Measurements from ENCODE around the gene RIF1.
"Not testable (repeated sequence)": the region's sequence is repeated elsewhere in the genome, so short reads cannot be mapped to it uniquely, and the experiment has no call there.

Gene RIF1

GRCh38 chr2:151409601-151410484 lies at the start of gene RIF1:
RIF1 (plus strand) TSS chr2:151409902; CDS start chr2:151410424, 522 bp downstream.
- peak; percentile 41 to 59 for DNase-seq (ENCODE audit: low read depth in 2 of 2)

DNA sequence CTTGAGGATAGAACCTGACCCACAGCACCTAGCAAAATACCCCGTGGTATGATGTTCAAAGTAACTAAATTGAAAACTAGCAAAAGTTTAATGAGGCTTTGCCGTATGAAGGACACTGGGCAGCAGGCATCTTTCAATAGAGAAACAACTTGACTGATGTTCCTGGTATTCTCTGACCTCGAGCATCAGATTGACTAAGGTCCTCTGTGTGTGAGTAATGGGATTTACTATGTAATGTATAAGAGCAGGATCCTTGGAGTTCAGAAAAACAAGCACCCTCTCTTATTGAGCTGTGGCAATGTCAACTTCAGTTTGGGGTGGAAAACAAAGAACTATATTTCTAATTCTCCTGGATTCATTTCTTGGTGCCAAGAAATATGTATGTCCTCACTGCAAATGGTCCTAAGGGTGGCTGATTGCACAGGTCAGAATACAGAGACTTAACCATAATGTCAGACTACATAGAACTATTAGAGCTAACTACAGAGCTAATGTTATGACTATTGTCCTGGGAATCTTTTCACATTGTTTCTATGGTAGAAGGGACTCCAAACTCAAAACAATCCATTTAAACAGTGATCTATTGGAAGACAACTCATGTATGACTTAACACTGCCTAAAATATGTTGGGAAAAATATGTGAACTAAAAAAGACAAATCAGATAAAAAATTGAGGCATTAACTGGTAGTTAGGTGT lies 47.9 kb upstream of the RIF1 start:
- no peak for DNase-seq (ENCODE audit: low read depth in 2 of 2)

DNA sequence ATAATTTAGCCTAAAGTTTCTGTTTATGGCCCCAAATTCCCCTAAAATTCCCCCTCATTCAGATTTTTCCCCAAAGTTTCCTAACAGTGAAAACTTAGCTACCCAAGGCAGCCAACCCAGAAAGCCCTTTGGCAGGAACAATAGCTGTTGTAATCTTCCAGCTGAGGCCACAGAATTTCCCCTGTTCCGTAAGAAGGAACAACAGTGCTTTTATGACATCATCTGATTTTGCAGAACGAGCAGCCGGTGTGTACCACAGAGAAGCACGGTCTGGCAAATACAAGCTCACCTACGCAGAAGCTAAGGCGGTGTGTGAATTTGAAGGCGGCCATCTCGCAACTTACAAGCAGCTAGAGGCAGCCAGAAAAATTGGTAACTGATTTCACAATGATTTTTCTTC lies 46.0 kb upstream of the RIF1 start:
- no peak for DNase-seq (ENCODE audit: low read depth in 2 of 2)

DNA sequence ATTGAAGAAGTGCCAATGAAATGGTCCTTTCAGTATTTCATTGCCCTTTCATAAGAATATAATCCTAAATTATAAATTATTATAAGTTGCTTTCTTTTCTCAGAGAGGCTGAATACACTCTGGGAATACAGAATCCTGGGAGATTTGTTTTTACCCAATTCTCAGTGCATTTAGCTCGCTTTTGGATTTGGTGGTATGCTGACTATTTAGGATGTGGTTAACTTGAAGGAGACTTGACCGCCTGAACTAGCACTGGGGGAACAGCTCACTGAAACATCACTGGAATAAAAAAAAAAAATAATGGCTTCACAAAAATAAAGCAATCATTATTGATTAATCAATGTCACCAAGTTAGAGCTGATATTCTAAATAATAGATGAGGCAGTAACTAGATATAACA lies 42.1 kb upstream of the RIF1 start:
- no peak for DNase-seq (ENCODE audit: low read depth in 2 of 2)

- DNase-seq (ENCODE audit: low read depth in 2 of 2) = no peak
Measured at GRCh38 chr2:151374436-151374835, 35.3 kb upstream of the RIF1 start.

DNA sequence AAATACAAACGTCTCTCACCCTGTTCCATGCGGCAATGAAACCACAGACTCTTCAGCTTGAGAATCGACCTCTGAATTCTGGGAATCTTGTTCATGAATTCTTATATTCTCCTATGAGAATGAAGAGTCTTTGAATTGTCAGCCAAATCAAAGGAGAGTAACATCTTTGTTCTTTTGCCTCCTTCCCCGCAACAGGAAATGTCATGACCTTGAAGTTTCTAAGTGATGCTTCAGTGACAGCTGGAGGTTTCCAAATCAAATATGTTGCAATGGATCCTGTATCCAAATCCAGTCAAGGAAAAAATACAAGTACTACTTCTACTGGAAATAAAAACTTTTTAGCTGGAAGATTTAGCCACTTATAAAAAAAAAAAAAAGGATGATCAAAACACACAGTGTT lies 30.5 kb upstream of the RIF1 start:
- no peak for DNase-seq (ENCODE audit: low read depth in 2 of 2)

DNA sequence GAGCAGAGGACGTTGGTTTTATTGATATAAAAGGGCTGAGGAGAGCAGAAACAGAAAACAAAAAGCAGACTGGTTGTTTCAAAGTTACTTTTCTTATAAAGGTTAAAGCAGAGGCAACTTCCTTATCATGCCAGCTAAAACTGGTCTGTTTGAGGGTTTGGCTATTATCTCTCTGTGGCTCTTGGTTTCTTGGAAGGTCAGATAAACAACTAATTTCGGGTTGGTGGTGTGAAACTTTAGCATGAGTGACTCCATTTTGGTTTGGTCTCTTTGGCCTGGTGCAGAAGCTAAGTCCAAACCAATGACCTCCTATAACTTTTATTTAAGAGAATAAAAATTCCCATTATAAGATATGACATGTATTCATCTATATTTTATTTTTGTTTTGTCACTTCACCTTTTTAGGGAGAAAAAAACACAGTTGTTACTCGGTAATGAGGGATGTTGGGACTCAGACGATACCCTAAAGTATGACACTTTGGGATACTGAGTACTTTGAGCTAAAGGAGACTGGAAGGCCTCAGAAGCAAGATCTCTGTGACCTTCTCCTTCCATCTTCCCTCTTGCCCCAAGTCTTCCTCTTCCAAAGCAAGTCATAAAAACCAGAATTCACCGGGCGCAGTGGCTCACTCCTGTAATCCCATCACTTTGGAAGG lies 29.0 kb upstream of the RIF1 start:
- DNase-seq (ENCODE audit: low read depth in 2 of 2) = no peak

- DNase-seq (ENCODE audit: low read depth in 2 of 2) = no peak
Measured at GRCh38 chr2:151381266-151381665, 28.4 kb upstream of the RIF1 start.

- DNase-seq (ENCODE audit: low read depth in 2 of 2) = no peak
Measured at GRCh38 chr2:151388011-151388410, 21.7 kb upstream of the RIF1 start.

GRCh38 chr2:151391436-151391835 lies 18.3 kb upstream of the RIF1 start:
- no peak for DNase-seq (ENCODE audit: low read depth in 2 of 2)

- no peak for DNase-seq (ENCODE audit: low read depth in 2 of 2)
Measured at GRCh38 chr2:151394509-151394908, 15.2 kb upstream of the RIF1 start.

GRCh38 chr2:151395509-151396374 lies 14.0 kb upstream of the RIF1 start:
- DNase-seq (ENCODE audit: low read depth in 2 of 2) = no peak

GRCh38 chr2:151399981-151400380 lies 9.7 kb upstream of the RIF1 start:
- DNase-seq (ENCODE audit: low read depth in 2 of 2) = no peak

DNA sequence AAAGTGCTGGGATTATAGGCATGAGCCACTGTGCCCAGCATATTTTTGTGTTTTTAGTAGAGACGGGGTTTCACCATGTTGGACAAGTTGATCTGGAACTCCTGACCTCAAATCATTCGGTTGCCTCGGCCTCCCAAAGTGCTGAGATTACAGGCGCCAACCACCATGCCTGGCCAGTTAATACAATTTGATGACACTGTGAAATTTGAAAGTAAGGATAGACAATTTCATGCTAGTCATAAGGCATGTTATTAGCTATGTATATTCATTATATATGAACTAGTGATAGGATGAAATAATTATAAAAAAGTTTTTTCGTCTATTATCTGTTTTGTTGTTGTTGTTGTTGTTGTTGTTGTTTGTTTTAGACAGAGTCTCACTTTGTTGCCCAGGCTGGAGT lies 8.6 kb upstream of the RIF1 start:
- DNase-seq (ENCODE audit: low read depth in 2 of 2) = no peak

DNA sequence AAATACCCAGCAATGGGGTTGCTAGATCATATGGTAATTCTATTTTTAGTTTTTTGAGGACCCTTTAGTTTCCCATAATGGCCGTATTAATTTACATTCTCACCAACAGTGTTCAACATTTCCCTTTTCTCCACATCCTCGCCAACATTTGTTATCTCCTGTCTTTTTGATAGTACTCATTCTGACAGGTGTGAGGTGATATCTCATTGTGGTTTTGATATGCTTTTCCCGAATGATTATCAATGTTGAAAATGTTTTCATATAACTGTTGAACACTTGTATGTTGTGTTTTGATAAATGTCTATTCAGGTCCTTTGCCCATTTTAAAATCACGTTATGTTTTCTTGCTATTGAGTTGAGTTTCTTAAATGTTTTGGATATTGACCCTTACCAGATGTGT lies 5.8 kb upstream of the RIF1 start:
- DNase-seq (ENCODE audit: low read depth in 2 of 2) = no peak

DNA sequence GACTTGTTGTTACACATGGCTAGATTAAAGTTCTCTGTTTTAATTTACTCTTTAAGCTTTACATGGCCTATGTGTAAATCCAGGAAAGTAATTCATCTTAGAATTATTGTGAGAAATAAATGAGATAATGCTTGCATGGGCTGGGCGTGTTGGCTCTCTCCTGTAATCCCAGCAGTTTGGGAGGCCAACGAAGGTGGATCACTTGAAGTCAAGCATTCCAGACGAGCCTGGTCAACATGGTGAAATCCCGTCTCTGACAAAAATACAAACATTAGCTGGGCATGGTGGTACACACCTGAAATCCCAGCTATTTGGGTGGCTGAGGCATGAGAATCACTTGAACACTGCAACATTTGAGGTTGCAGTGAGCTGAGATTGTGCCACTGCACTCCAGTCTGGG lies 4.3 kb upstream of the RIF1 start:
- DNase-seq (ENCODE audit: low read depth in 2 of 2) = no peak

GRCh38 chr2:151407281-151407680 lies 2.4 kb upstream of the RIF1 start:
- DNase-seq (ENCODE audit: low read depth in 2 of 2) = no peak

- no peak for DNase-seq (ENCODE audit: low read depth in 2 of 2)
Measured at GRCh38 chr2:151408788-151409600, 708 bp upstream of the RIF1 start.

GRCh38 chr2:151410485-151410834 lies 758 bp downstream of the RIF1 start:
- peak in 1 of 2 donors; percentile 12 for DNase-seq (ENCODE audit: low read depth in 2 of 2)

DNA sequence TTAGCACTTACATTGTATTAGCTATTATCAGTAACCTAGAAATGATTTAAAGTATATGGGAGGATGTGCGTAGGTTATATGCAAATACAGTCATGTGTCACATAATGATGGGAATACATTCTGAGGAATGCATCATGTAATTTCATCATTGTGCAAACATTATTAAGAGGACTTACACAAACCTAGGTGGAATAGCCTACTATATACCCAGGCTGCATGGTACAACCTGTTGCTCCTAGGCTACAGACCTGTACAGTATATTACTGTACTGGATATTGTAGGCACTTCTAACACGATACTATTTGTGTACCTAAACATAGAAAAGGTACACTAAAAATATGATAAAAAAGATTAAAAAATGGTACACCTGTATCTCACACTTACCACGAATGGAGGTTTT lies 7.9 kb downstream of the RIF1 start:
- no peak for DNase-seq (ENCODE audit: low read depth in 2 of 2)

DNA sequence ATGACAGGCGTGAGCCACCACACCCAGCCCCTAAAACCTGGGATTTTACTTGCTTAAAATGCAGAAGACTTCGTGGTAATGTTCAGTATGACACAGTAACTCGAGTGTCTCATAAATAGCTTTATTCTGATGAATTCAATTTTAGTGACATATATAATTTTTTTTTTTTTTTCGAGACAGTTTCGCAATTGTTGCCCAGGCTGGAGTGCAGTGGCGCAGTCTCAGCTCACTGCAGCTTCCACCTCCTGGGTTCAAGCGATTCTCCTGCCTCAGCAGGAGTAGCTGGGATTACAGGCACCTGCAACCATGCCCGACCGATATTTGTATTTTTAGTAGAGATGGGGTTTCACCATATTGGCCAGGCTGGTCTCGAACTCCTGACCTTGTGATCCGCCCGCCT lies 12.0 kb downstream of the RIF1 start:
- DNase-seq (ENCODE audit: low read depth in 2 of 2) = not testable (repeated sequence)
